Parathyroid adenoma (tissue), 2 donors: ENCODE results near the gene STX16.

ENCODE experiments used
- H2AFZ ChIP-seq: fragments of 300-600 bp; sonication (generic); one replicate; pipeline ENCODE4 v1.7.0; 2017; ENCODE audit warnings: antibody characterized with exemption, mild to moderate bottlenecking
- H3K27ac ChIP-seq: fragments of 300-600 bp; sonication (generic); one replicate; pipeline ENCODE4 v1.7.0; 2017
- H3K27me3 ChIP-seq: fragments of 300-600 bp; sonication (generic); one replicate; pipeline ENCODE4 v1.7.0; 2017; ENCODE audit warnings: low read length; ENCODE audit not compliant: control insufficient read depth, insufficient read depth
- H3K36me3 ChIP-seq: fragments of 300-600 bp; sonication (generic); one replicate; pipeline ENCODE4 v1.7.0; 2017; ENCODE audit warnings: low read length; ENCODE audit not compliant: control insufficient read depth, insufficient read depth
- H3K4me1 ChIP-seq: fragments of 300-600 bp; sonication (generic); one replicate; pipeline ENCODE4 v1.7.0; 2017; ENCODE audit warnings: control low read depth
- H3K4me2 ChIP-seq: fragments of 300-600 bp; sonication (generic); one replicate; pipeline ENCODE4 v1.7.0; 2017; ENCODE audit warnings: low read length
- H3K4me3 ChIP-seq: fragments of 300-600 bp; sonication (generic); one replicate; pipeline ENCODE4 v1.7.0; 2017; ENCODE audit warnings: low read depth, low read length
- H3K79me2 ChIP-seq: fragments of 300-600 bp; sonication (generic); one replicate; pipeline ENCODE4 v1.7.0; 2017; ENCODE audit warnings: control low read depth
- H3K9ac ChIP-seq: fragments of 300-600 bp; sonication (generic); one replicate; pipeline ENCODE4 v1.7.0; 2017; ENCODE audit warnings: mild to moderate bottlenecking
- H3K9me3 ChIP-seq: fragments of 300-600 bp; sonication (generic); one replicate; pipeline ENCODE4 v1.7.0; 2017; ENCODE audit warnings: low read length; ENCODE audit not compliant: control insufficient read depth
- TF ChIP-seq, protein P1 (sequence below): fragments of 300-600 bp; sonication (generic); IDR thresholded peaks from one replicate; pipeline ENCODE4 v1.7.0; 2017; ENCODE audit warnings: antibody characterized with exemption, mild to moderate bottlenecking
- donor health status: primary hyperparathyroidism.

STX16 gene

DNA sequence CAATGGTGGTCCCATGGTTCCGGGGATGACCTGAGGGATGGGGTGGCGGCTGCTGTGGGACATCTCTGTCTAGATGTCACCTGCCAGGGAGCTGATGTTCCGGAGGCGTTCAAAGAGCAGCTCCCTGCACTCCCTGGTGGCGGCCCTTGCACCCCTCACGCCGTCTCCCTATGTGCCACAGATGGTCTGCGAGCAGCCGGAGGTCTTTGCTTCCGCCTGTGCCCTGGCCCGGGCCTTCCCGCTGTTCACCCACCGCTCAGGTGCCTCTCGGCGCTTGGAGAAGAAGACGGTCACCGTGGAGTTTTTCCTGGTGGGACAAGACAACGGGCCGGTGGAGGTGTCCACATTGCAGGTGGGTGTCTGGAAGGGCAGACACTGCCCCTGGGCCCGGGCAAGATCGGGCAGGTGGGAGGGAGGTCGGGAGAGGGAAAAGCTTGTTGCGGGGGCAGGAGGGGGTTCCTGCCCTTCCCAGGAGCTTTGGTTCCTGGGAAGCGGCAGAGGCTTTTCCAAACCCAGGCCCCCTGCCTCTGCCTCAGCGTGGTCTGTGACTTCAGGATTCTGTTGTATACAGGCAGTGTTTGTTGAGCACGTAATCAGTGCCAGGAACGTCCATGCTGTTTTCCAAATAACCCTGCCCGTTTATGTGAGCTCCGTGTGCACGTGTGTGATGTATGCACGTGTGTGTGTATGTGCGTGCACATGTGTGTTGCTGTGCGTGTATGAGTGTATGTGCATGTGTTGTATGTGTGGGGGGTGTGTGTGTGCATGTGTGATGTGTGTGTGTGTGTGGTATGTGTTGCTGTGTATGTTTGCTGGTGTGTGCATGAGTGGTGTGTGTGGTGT, 43.4 kb downstream of the STX16 start:
- Histone ChIP-seq H3K9ac (no peak overlapping the region), H3K27me3 (no peaks in the 10 kb centered on the region), H3K4me1 (peaks cover 10% of the 10 kb centered on the region), H2AFZ (no peak overlapping the region), H3K79me2 (peaks cover 5% of the 10 kb centered on the region), H3K27ac (no peak overlapping the region), H3K4me2 (no peak overlapping the region), H3K4me3 (no peak overlapping the region), H3K36me3 (no peaks in the 10 kb centered on the region), H3K9me3 (no peaks in the 10 kb centered on the region)
- TF ChIP-seq, protein P1, sequence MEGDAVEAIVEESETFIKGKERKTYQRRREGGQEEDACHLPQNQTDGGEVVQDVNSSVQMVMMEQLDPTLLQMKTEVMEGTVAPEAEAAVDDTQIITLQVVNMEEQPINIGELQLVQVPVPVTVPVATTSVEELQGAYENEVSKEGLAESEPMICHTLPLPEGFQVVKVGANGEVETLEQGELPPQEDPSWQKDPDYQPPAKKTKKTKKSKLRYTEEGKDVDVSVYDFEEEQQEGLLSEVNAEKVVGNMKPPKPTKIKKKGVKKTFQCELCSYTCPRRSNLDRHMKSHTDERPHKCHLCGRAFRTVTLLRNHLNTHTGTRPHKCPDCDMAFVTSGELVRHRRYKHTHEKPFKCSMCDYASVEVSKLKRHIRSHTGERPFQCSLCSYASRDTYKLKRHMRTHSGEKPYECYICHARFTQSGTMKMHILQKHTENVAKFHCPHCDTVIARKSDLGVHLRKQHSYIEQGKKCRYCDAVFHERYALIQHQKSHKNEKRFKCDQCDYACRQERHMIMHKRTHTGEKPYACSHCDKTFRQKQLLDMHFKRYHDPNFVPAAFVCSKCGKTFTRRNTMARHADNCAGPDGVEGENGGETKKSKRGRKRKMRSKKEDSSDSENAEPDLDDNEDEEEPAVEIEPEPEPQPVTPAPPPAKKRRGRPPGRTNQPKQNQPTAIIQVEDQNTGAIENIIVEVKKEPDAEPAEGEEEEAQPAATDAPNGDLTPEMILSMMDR: no peak

DNA sequence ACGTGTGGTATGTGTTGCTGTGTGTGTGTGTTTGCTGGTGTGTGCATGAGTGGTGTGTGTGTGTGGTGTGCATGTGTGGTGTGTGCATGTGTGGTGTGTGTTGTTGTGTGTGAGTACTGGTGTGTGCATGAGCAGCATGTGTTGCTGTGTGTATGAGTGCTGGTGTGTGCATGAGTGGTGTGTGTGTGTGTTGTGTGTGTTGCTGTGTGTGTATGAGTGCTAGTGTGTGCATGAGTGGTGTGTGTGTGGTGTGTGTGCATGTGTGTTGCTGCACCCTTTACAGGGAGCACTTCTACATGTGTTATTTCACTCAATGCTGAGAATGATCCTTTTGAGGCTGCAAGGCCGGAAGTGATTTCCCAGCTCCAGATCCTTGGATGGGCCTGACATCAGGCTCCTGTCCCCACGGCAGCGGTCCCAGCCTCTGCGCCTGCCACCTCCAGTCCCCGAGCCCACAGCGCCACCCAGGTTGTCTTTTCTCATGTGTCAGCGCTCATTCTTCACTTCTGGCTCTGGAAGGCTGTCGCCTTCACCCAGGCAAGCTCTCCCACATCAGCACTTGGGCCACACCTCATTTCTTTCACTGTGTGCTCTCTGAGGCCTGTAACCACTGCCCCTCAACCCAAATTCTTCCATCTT, 44.1 kb downstream of the STX16 start:
- no peak overlapping the region for H3K4me3 ChIP-seq

DNA sequence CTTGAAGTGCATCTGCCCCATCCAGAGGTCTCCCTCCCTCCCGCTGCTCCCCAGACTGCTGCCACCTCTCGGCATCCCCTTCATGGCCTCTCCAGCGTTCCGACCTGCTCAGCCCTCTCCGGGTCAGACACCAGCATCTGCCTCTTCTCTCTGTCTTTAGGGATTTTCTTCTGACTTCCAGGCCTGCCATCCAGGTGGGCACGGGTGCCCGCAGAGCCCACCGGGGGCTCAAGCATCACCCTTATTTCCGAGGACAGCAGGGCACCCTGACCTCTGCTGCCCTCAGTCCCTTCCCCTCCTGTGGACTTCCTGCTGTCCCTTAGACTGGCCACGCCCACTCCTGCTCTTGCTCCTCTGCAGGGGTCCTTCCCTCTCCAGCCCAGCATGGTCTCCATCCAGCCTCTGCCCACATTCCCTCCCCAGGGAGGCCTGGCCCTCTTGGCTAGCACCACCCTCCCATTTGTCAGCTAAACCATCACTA, 44.9 kb downstream of the STX16 start:
- H3K4me2 ChIP-seq: no peak overlapping the region
- H3K9ac ChIP-seq: no peak overlapping the region
- peaks cover 5% of the 10 kb centered on the region for H3K79me2 ChIP-seq
- peaks cover 10% of the 10 kb centered on the region for H3K4me1 ChIP-seq
- H3K27ac ChIP-seq: no peak overlapping the region
- H3K27me3 ChIP-seq: no peaks in the 10 kb centered on the region
- H3K4me3 ChIP-seq: no peak overlapping the region
- H3K9me3 ChIP-seq: no peaks in the 10 kb centered on the region
- no peak overlapping the region for H2AFZ ChIP-seq
- H3K36me3 ChIP-seq: no peaks in the 10 kb centered on the region
- TF ChIP-seq, protein P1: no peak

More for the DNA sequence above, 44.1 kb downstream of the STX16 start:
- H3K4me2 ChIP-seq: no peak overlapping the region
- no peak overlapping the region for H2AFZ ChIP-seq
- H3K4me1 ChIP-seq: peaks cover 10% of the 10 kb centered on the region
- H3K27me3 ChIP-seq: no peaks in the 10 kb centered on the region
- no peaks in the 10 kb centered on the region for H3K36me3 ChIP-seq
- peaks cover 5% of the 10 kb centered on the region for H3K79me2 ChIP-seq
- no peaks in the 10 kb centered on the region for H3K9me3 ChIP-seq
- no peak overlapping the region for H3K9ac ChIP-seq
- TF ChIP-seq, protein P1: no peak
- no peak overlapping the region for H3K27ac ChIP-seq

- no peaks in the 10 kb centered on the region for H3K9me3 ChIP-seq
- H3K27me3 ChIP-seq: no peaks in the 10 kb centered on the region
- H2AFZ ChIP-seq: no peak overlapping the region
- no peak overlapping the region for H3K27ac ChIP-seq
- H3K79me2 ChIP-seq: peaks cover 5% of the 10 kb centered on the region
- no peak overlapping the region for H3K9ac ChIP-seq
- no peak overlapping the region for H3K4me3 ChIP-seq
- H3K36me3 ChIP-seq: no peaks in the 10 kb centered on the region
- H3K4me2 ChIP-seq: no peak overlapping the region
- TF ChIP-seq, protein P1: no peak
- H3K4me1 ChIP-seq: peaks cover 10% of the 10 kb centered on the region
Measured at GRCh38 chr20:58696411-58696961, 45.4 kb downstream of the STX16 start.
